Activated CD4-positive, alpha-beta memory T cell treated with anti-CD3 and anti-CD28 coated beads for 36 hours (primary cell): Measurements from ENCODE around the gene GLIPR2. TPM values are rescaled to one million over a fixed set of nuclear protein-coding genes. Genes with fewer than 3 reads are reported as not detected.
"Not testable (repeated sequence)": the region's sequence is repeated elsewhere in the genome, so short reads cannot be mapped to it uniquely, and the experiment has no call there.

Source experiments
- CTCF ChIA-PET: fragments of 350-600 bp; sonication (Branson Sonifier 250); formaldehyde crosslinking; loops from one replicate; lab custom pipeline; 2021; ENCODE audit warnings: antibody characterized with exemption, inconsistent platforms; lab: Charles Lee
- POLR2A ChIA-PET: fragments of 350-600 bp; sonication (Branson Sonifier 250); formaldehyde crosslinking; loops from one replicate; lab custom pipeline; 2021; ENCODE audit warnings: antibody characterized with exemption; lab: Charles Lee
- DNase-seq: peaks from one replicate; pipeline ENCODE4 v3.0.0-alpha.2; 2020
- H3K27ac Mint-ChIP-seq: one replicate; pipeline ENCODE4 v1.8.0; 2021; ENCODE audit warnings: mixed read lengths
- H3K27me3 Mint-ChIP-seq: one replicate; pipeline ENCODE4 v1.8.0; 2021; ENCODE audit warnings: mixed read lengths
- H3K36me3 Mint-ChIP-seq: one replicate; pipeline ENCODE4 v1.8.0; 2021; ENCODE audit warnings: mixed read lengths
- H3K4me1 Mint-ChIP-seq: one replicate; pipeline ENCODE4 v1.8.0; 2021; ENCODE audit warnings: low read depth, mixed read lengths
- H3K4me3 Mint-ChIP-seq: one replicate; pipeline ENCODE4 v1.8.0; 2021; ENCODE audit warnings: mild to moderate bottlenecking, mixed read lengths
- H3K9me3 Mint-ChIP-seq: one replicate; pipeline ENCODE4 v1.8.0; 2021; ENCODE audit warnings: mixed read lengths
- intact Hi-C: fragments of 100-400 bp; cut with micrococcal nuclease; formaldehyde crosslinking; loops from one replicate; pipeline ENCODE4 v1.15.1; 2023
- total RNA-seq, 2 experiments: library from RNA; stranded (reverse); gene quantifications; one replicate each; pipeline ENCODE4 v1.2.3, GENCODE V29; 2021

Gene GLIPR2
- total RNA-seq, 2 experiments from 2014 or later = 24.7 to 25.8 TPM

GRCh38 chr9:36156116-36156515 lies 19.6 kb downstream of the GLIPR2 start:
- Mint-ChIP-seq H3K36me3 (peaks cover 9% of the 10 kb centered on the region), H3K4me3 (no peak overlapping the region), H3K27me3 (no peaks in the 10 kb centered on the region), H3K9me3 (peaks cover 4% of the 10 kb centered on the region), H3K4me1 (peaks cover 32% of the 10 kb centered on the region), H3K27ac (no peak overlapping the region)
- intact Hi-C loops = no loop called here
- ChIA-PET CTCF (interaction anchor here (0.8 kb wide), 1 partner anchor 33 kb away, joined by 4 read pairs; no protein-coding TSS in a partner anchor), POLR2A (no interaction called here)
- no peak for DNase-seq

- H3K27me3 Mint-ChIP-seq = no peaks in the 10 kb centered on the region
- peaks cover 17% of the 10 kb centered on the region for H3K4me1 Mint-ChIP-seq
- no peak for DNase-seq
- no peak overlapping the region for H3K4me3 Mint-ChIP-seq
- ChIA-PET CTCF (interaction anchor here (2.1 kb wide), 1 partner anchor 8 kb away, joined by 6 read pairs; no protein-coding TSS in a partner anchor), POLR2A (no interaction called here)
- intact Hi-C loops = no loop called here
- peaks cover 9% of the 10 kb centered on the region for H3K36me3 Mint-ChIP-seq
- no peak overlapping the region for H3K27ac Mint-ChIP-seq
- H3K9me3 Mint-ChIP-seq = peaks cover 4% of the 10 kb centered on the region
These were observed 21.6 kb downstream of the GLIPR2 start for GRCh38 chr9:36158122-36158521.

- intact Hi-C loops = no loop called here
- H3K4me3 Mint-ChIP-seq = no peak overlapping the region
- H3K4me1 Mint-ChIP-seq = peaks cover 12% of the 10 kb centered on the region
- H3K9me3 Mint-ChIP-seq = peaks cover 4% of the 10 kb centered on the region
- H3K27ac Mint-ChIP-seq = no peak overlapping the region
- H3K27me3 Mint-ChIP-seq = no peaks in the 10 kb centered on the region
- peaks cover 9% of the 10 kb centered on the region for H3K36me3 Mint-ChIP-seq
- POLR2A ChIA-PET = no interaction called here
- CTCF ChIA-PET = interaction anchor here (0.7 to 11.4 kb wide), 3 partner anchors 7 to 55 kb away, joined by 3 to 341 read pairs (median 6); partner anchors contain the start of gene CCIN
- no peak for DNase-seq
These were observed 22.4 kb downstream of the GLIPR2 start for GRCh38 chr9:36158917-36159316.

- H3K36me3 Mint-ChIP-seq, H3K27ac Mint-ChIP-seq, H3K4me3 Mint-ChIP-seq, DNase-seq, intact Hi-C loops, H3K4me1 Mint-ChIP-seq, POLR2A ChIA-PET, H3K9me3 Mint-ChIP-seq, H3K27me3 Mint-ChIP-seq: not testable (repeated sequence)
- CTCF ChIA-PET = interaction anchor here (0.7 to 11.4 kb wide), 2 partner anchors 10 to 56 kb away, joined by 3 to 341 read pairs; partner anchors contain the start of gene CCIN
These were observed 23.0 kb downstream of the GLIPR2 start for GRCh38 chr9:36159509-36159908.

GRCh38 chr9:36160126-36160525 lies 23.6 kb downstream of the GLIPR2 start:
- POLR2A ChIA-PET, H3K27me3 Mint-ChIP-seq, intact Hi-C loops, H3K4me3 Mint-ChIP-seq, H3K36me3 Mint-ChIP-seq, DNase-seq, H3K4me1 Mint-ChIP-seq, H3K27ac Mint-ChIP-seq, H3K9me3 Mint-ChIP-seq: not testable (repeated sequence)
- CTCF ChIA-PET = interaction anchor here (11.4 kb wide), 1 partner anchor 56 kb away, joined by 341 read pairs; no protein-coding TSS in a partner anchor

GRCh38 chr9:36161187-36161586 lies 24.7 kb downstream of the GLIPR2 start:
- Mint-ChIP-seq H3K4me3 (no peak overlapping the region), H3K9me3 (peaks cover 4% of the 10 kb centered on the region), H3K4me1 (peaks cover 5% of the 10 kb centered on the region), H3K36me3 (peaks cover 9% of the 10 kb centered on the region), H3K27me3 (no peaks in the 10 kb centered on the region), H3K27ac (no peak overlapping the region)
- no peak for DNase-seq
- intact Hi-C loops = no loop called here
- ChIA-PET POLR2A (no interaction called here), CTCF (interaction anchor here (11.4 kb wide), 1 partner anchor 57 kb away, joined by 341 read pairs; no protein-coding TSS in a partner anchor)

GRCh38 chr9:36162211-36162738 lies 25.7 kb downstream of the GLIPR2 start:
- no peaks in the 10 kb centered on the region for H3K9me3 Mint-ChIP-seq
- H3K4me1 Mint-ChIP-seq = peaks cover 9% of the 10 kb centered on the region
- H3K4me3 Mint-ChIP-seq = no peak overlapping the region
- ChIA-PET POLR2A (no interaction called here), CTCF (interaction anchor here (11.4 kb wide), 1 partner anchor 59 kb away, joined by 341 read pairs; no protein-coding TSS in a partner anchor)
- DNase-seq = no peak
- peaks cover 5% of the 10 kb centered on the region for H3K36me3 Mint-ChIP-seq
- no peaks in the 10 kb centered on the region for H3K27me3 Mint-ChIP-seq
- no peak overlapping the region for H3K27ac Mint-ChIP-seq
- intact Hi-C loops = no loop called here

GRCh38 chr9:36163049-36163785 lies 26.7 kb downstream of the GLIPR2 start:
- Mint-ChIP-seq H3K27ac (no peak overlapping the region), H3K36me3 (peaks cover 5% of the 10 kb centered on the region), H3K4me1 (peaks cover 6% of the 10 kb centered on the region), H3K27me3 (no peaks in the 10 kb centered on the region), H3K9me3 (no peaks in the 10 kb centered on the region), H3K4me3 (no peak overlapping the region)
- ChIA-PET CTCF (interaction anchor here (0.9 to 11.4 kb wide), 6 partner anchors 13 to 156 kb away, joined by 3 to 341 read pairs (median 12); partner anchors contain the start of gene GLIPR2), POLR2A (interaction anchor here (0.5 to 1.0 kb wide), 2 partner anchors 27 to 156 kb away, joined by 3 to 4 read pairs; partner anchors contain the start of gene GLIPR2)
- no peak for DNase-seq
- intact Hi-C loops = no loop called here

GRCh38 chr9:36163786-36164170 lies 27.2 kb downstream of the GLIPR2 start:
- POLR2A ChIA-PET = interaction anchor here (0.5 to 1.0 kb wide), 3 partner anchors 12 to 156 kb away, joined by 3 to 4 read pairs (median 4); partner anchors contain the start of gene GLIPR2
- H3K4me1 Mint-ChIP-seq = peaks cover 6% of the 10 kb centered on the region
- CTCF ChIA-PET = interaction anchor here (0.9 to 11.4 kb wide), 8 partner anchors 14 to 165 kb away, joined by 3 to 341 read pairs (median 4); partner anchors contain the start of gene GLIPR2

GRCh38 chr9:36164372-36164771 lies 27.8 kb downstream of the GLIPR2 start:
- DNase-seq = no peak
- ChIA-PET POLR2A (interaction anchor here (1.0 kb wide), 1 partner anchor 12 kb away, joined by 4 read pairs; no protein-coding TSS in a partner anchor), CTCF (interaction anchor here (0.8 to 11.4 kb wide), 8 partner anchors 14 to 374 kb away, joined by 3 to 341 read pairs (median 10); partner anchors contain the start of gene GLIPR2)
- H3K9me3 Mint-ChIP-seq = no peaks in the 10 kb centered on the region
- peaks cover 6% of the 10 kb centered on the region for H3K4me1 Mint-ChIP-seq
- no peaks in the 10 kb centered on the region for H3K27me3 Mint-ChIP-seq
- peaks cover 2% of the 10 kb centered on the region for H3K36me3 Mint-ChIP-seq
- intact Hi-C loops = no loop called here
- no peak overlapping the region for H3K4me3 Mint-ChIP-seq
- no peak overlapping the region for H3K27ac Mint-ChIP-seq

More at GRCh38 chr9:36163786-36164170, 27.2 kb downstream of the GLIPR2 start:
- no peaks in the 10 kb centered on the region for H3K9me3 Mint-ChIP-seq
- peaks cover 2% of the 10 kb centered on the region for H3K36me3 Mint-ChIP-seq
- no peak overlapping the region for H3K4me3 Mint-ChIP-seq
- no peaks in the 10 kb centered on the region for H3K27me3 Mint-ChIP-seq
- H3K27ac Mint-ChIP-seq = no peak overlapping the region
- intact Hi-C loops = no loop called here
- DNase-seq = no peak

- CTCF ChIA-PET = interaction anchor here (0.8 to 11.4 kb wide), 8 partner anchors 15 to 374 kb away, joined by 3 to 341 read pairs (median 19); partner anchors contain the start of gene GLIPR2
These were observed 28.5 kb downstream of the GLIPR2 start for GRCh38 chr9:36164989-36165388.

More at GRCh38 chr9:36164989-36165388, 28.5 kb downstream of the GLIPR2 start:
- intact Hi-C loops = no loop called here
- Mint-ChIP-seq H3K36me3 (peaks cover 2% of the 10 kb centered on the region), H3K4me1 (peaks cover 6% of the 10 kb centered on the region), H3K4me3 (no peak overlapping the region), H3K27ac (no peak overlapping the region), H3K9me3 (no peaks in the 10 kb centered on the region), H3K27me3 (no peaks in the 10 kb centered on the region)
- DNase-seq = no peak
- POLR2A ChIA-PET = interaction anchor here (1.0 kb wide), 1 partner anchor 13 kb away, joined by 4 read pairs; no protein-coding TSS in a partner anchor
